HTR-8/SVneo (cell line): ENCODE data around the gene CEP128.

Experiments
- DNase-seq: peaks from one replicate; pipeline ENCODE4 v3.0.0; 2011; ENCODE audit warnings: low spot score, mixed read lengths; ENCODE audit not compliant: insufficient read length
- FAIRE-seq: peaks from 2 replicates; lab custom pipeline; 2011; peaks lifted over from hg19 to GRCh38; lab: Jason Lieb, UNC

Gene CEP128

GRCh38 chr14:80448267-80448666 is 493.3 kb downstream of the CEP128 start:
- FAIRE-seq (no peak), DNase-seq (no peak)

- FAIRE-seq (no peak), DNase-seq (no peak)
Measured at GRCh38 chr14:80447392-80447791, 494.1 kb downstream of the CEP128 start.
